HG03457 (cell line): ENCODE results near the gene MAB21L4.
"Not testable (repeated sequence)": the region's sequence is repeated elsewhere in the genome, so short reads cannot be mapped to it uniquely, and the experiment has no call there.

ENCODE experiments used
- ATAC-seq: cut with Tn5 transposase; IDR thresholded peaks from one replicate; pipeline ENCODE4 v1.9.1; 2021; ENCODE audit warnings: moderate number of reproducible peaks; ENCODE audit not compliant: unreplicated experiment

The MAB21L4 gene

DNA sequence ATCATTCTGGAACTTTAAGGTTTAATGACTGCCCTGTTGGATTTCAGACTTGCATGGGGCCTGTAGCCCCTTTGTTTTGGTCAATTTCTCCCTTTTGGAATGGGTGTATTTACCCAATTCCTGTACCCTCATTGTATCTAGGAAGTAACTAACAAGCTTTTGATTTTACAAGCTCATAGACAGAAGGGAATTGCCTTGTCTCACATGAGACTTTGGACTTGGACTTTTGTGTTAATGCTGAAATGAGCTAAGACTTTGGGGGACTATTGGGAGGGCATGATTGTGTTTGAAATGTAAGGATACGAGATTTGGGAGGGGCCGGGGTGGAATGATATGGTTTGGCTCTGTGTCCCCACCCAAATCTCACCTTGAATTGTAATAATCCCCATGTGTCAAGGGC is 49.6 kb downstream of the MAB21L4 start:
- not testable (repeated sequence) for ATAC-seq

GRCh38 chr2:240840435-240841060 is 55.4 kb downstream of the MAB21L4 start:
- no peak for ATAC-seq

GRCh38 chr2:240839152-240840143 is 56.5 kb downstream of the MAB21L4 start:
- no peak for ATAC-seq

DNA sequence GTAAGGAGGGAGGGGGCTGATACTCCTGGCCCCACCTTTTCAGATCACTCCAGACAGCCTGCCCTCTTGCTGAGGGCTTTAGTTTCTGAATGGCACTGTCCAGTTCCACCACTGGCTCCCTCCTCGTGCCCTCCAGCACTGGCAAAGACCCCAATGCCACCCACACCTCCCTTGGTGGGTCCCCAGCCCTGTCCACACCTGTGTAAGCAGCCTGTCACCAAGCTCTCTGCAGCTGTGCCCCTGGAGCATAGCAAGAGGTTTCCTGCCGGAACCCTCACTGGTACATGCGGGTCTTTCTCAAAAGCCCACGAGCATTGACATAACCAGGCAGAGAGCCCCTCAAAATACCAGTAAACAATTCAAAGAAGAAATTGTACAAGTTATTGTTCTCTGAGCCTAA is 58.3 kb downstream of the MAB21L4 start:
- ATAC-seq: no peak

DNA sequence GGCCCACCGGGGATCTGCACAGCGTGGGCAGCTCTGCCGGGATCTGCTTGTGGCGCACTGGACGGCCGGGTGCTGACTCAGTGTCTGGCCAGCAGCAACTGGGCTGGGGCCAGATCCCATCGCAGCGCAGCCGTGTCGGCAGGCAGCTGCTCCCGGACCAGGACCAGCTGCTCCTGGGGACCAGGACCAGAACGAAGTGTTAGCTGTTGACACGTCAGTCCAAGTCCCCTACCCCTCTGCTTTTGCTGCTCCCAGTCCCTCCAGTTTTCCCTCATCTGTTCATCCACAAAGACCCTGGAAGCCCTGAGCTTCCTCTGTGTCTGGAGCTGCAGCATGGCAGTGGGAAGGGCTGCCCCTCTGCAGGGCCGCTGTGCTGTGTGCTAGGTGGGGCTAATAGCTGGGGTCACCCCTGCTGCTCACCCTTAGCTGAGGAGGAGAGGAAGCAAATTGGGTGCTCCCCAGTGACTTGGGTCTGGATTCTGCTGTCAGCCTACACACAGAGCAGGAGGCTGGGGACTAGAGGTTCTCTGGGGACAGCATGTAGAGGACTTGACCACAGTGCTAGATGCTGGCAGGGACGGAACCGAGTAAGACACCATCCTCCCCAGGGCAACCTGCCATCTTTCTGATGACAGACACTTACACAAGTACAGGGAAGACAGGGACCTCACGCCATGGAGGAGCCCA is 59.0 kb downstream of the MAB21L4 start:
- ATAC-seq: no peak
